ENCODE measurements around the gene AKAP8L.
A peak's percentile ranks its signal among the peaks of the same experiment; 100 is the strongest.
"Not testable (repeated sequence)": the region's sequence is repeated elsewhere in the genome, so short reads cannot be mapped to it uniquely, and the experiment has no call there.

- not testable (repeated sequence) for TF ChIP-seq CTCF (IDR thresholded peaks at IDR 0.05)
- peak in 1 of 2 donors; percentile 24 for TF ChIP-seq POLR2A (IDR thresholded peaks at IDR 0.05)
Observed at GRCh38 chr19:15411351-15411750, 7.4 kb downstream of the AKAP8L start.
